ENCODE measurements around the gene RASA1. TPM values are rescaled to one million over a fixed set of nuclear protein-coding genes. Genes with fewer than 3 reads are reported as not detected.

RASA1 gene
- total RNA-seq = 10 to 100 TPM; 15.6 to 17.8 TPM

DNA sequence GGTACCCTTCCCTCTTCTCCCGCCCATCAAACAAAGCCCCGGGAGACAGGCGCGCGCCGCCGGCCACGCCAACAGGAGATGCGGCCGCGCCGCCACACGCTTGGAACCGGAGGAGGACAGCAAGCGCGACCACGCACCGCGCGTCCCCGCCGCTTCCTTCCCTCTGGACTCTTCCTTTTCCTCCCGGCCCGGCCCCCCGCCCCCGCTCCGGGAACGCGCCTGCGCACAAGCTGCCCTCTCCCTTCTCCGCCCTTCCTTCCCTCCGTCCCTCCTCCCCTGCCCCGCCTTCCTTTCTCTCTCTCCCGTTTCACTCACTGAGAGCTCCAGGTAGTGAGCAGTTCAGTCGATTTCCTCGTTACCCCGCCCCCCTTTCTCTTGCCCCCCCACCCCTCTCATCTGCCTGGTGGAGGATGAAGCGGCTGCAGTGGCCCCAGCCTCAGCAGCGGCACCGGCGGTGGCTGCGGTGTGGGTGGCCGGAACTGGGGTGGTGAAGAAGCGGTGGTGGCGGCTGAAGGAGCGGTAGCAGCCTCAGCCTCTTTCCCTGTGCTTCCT is at the start of gene RASA1:
RASA1 (plus strand) TSS at position 310 of the 552 bp plus-strand sequence. CDS start 569 bp downstream, outside the sequence.
- Histone ChIP-seq H3K4me1 (peaks cover 20% of the 10 kb centered on the region), H3K9me3 (no peaks in the 10 kb centered on the region), H3K27me3 (no peaks in the 10 kb centered on the region), H3K27ac (peak within 1 kb of the TSS; percentile 83 to 92 (median 89)), H3K4me3 (peak within 1 kb of the TSS; percentile 94 to 98), H3K36me3 (replicated peaks in 1 of 2; ENCODE audit: insufficient read depth in 1 of 2, low read depth in 2 of 2) (no peaks in the 10 kb centered on the region)
- WGBS, 2 donors = 0 to 1% methylated on average over 37 of the region's 46 CpGs
- TF ChIP-seq CTCF (IDR thresholded peaks at IDR 0.05) (no peak), POLR2A (IDR thresholded peaks at IDR 0.05) (peak; percentile 70 to 89 (median 86))
- ATAC-seq = peak; percentile 94
- DNase-seq = peak; percentile 91 to 93 (median 92)
- intact Hi-C loops (cut with DNase I) = no loop called here

GRCh38 chr5:87229780-87230179 is 37.9 kb upstream of the RASA1 start:
- DNase-seq (no peak), ATAC-seq (no peak)
- TF ChIP-seq POLR2A (IDR thresholded peaks at IDR 0.05) = no peak
- no peak for TF ChIP-seq CTCF (IDR thresholded peaks at IDR 0.05)
- Histone ChIP-seq H3K9me3 (no peaks in the 10 kb centered on the region), H3K27me3 (no peaks in the 10 kb centered on the region), H3K36me3 (replicated peaks in 1 of 2; ENCODE audit: insufficient read depth in 1 of 2, low read depth in 2 of 2) (no peaks in the 10 kb centered on the region), H3K4me1 (no peaks in the 10 kb centered on the region), H3K27ac (no peak overlapping the region), H3K4me3 (no peak overlapping the region)
- 91 to 96% methylated on average over 2 of the region's 2 CpGs for WGBS, 2 donors
- intact Hi-C loops (cut with DNase I) = no loop called here

DNA sequence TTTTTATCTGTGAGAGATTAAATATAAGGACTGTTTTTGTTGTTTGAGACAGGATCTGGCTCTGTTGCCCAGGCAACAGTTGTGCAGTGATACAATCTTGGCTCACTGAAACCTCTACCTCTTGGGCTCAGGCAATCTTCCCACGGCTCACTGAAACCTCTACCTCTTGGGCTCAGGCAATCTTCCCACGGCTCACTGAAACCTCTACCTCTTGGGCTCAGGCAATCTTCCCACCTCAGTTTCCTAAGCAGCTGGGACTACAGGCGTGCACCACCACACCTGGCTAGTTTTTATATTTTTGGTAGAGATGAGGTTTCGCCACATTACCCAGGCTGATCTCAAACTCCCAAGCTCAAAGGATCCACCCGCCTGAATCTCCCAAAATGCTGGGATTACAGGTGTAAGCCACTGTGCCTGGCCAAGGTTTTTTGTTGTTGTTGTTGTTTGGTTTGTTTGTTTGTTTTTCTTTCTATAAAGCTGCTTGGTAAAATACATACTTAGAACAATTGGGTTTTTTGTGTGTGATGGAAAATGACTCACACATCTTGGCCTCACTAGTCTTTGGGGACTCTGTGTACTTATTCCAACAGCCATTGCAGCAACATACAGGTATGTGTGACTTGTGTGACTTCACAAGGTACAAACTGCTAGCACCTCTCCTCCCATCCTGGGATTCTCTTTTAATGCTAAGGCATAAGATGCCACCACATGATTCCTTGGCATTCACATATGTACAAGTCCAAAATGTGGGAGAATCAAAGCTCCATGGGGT is 36.5 kb upstream of the RASA1 start:
- DNase-seq (no peak), ATAC-seq (no peak)
- no peaks in the 10 kb centered on the region for H3K9me3 ChIP-seq
- no peak overlapping the region for H3K27ac ChIP-seq
- H3K27me3 ChIP-seq = no peaks in the 10 kb centered on the region
- no peaks in the 10 kb centered on the region for H3K4me1 ChIP-seq
- WGBS, 2 donors = 65 to 72% methylated on average over 5 of the region's 5 CpGs
- intact Hi-C loops (cut with DNase I) = no loop called here
- no peak overlapping the region for H3K4me3 ChIP-seq
- no peaks in the 10 kb centered on the region for H3K36me3 ChIP-seq (replicated peaks in 1 of 2; ENCODE audit: insufficient read depth in 1 of 2, low read depth in 2 of 2)
- TF ChIP-seq CTCF (IDR thresholded peaks at IDR 0.05) = no peak
- TF ChIP-seq POLR2A (IDR thresholded peaks at IDR 0.05) = no peak

DNA sequence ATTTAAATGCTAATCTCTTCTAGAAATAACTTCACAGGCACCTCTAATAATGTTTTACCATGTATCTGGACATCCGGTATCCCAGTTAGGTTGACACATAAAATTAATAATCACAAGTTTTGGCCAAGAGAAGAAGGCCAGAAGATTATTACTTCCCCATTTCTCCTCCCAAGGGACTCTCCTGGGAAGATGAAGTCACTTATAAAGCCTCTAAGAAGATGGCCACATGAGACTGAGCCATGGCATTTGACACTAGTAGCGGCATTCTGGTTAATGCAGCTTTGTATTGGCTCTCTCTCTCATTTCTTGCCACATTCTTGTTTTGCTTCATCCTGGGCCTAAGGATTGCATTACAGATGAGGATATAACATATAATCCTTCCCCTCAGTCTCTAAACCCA is 34.5 kb upstream of the RASA1 start:
- WGBS, 2 donors = 86 to 91% methylated on average over 2 of the region's 2 CpGs
- DNase-seq (no peak), ATAC-seq (no peak)
- Histone ChIP-seq H3K9me3 (no peaks in the 10 kb centered on the region), H3K4me3 (no peak overlapping the region), H3K27me3 (no peaks in the 10 kb centered on the region), H3K36me3 (replicated peaks in 1 of 2; ENCODE audit: insufficient read depth in 1 of 2, low read depth in 2 of 2) (no peaks in the 10 kb centered on the region), H3K27ac (no peak overlapping the region), H3K4me1 (no peaks in the 10 kb centered on the region)
- intact Hi-C loops (cut with DNase I) = no loop called here
- TF ChIP-seq CTCF (IDR thresholded peaks at IDR 0.05) (no peak), POLR2A (IDR thresholded peaks at IDR 0.05) (no peak)
